GM12874 (cell line): ENCODE data around the gene LRBA.

Experiments
- CTCF ChIP-seq: IDR thresholded peaks from 2 replicates; pipeline ENCODE4 v1.5.1; 2011; ENCODE audit warnings: low read depth, mild to moderate bottlenecking, control low read depth, low read length, moderate library complexity; ENCODE audit not compliant: insufficient read depth

The LRBA gene

GRCh38 chr4:150990993-150991392 is 24.1 kb downstream of the LRBA start:
- no peak for TF ChIP-seq CTCF

GRCh38 chr4:150990250-150990649 is 24.8 kb downstream of the LRBA start:
- TF ChIP-seq CTCF = no peak

- TF ChIP-seq CTCF = no peak
Measured at GRCh38 chr4:150988238-150988637, 26.8 kb downstream of the LRBA start.

- TF ChIP-seq CTCF = no peak
Measured at GRCh38 chr4:150987204-150987603, 27.9 kb downstream of the LRBA start.

GRCh38 chr4:150986085-150986484 is 29.0 kb downstream of the LRBA start:
- TF ChIP-seq CTCF = no peak

GRCh38 chr4:150983851-150984250 is 31.2 kb downstream of the LRBA start:
- no peak for TF ChIP-seq CTCF

- TF ChIP-seq CTCF = no peak
Measured at GRCh38 chr4:150982557-150983233, 32.4 kb downstream of the LRBA start.
